ENCODE measurements around the gene SHLD1.

DNA sequence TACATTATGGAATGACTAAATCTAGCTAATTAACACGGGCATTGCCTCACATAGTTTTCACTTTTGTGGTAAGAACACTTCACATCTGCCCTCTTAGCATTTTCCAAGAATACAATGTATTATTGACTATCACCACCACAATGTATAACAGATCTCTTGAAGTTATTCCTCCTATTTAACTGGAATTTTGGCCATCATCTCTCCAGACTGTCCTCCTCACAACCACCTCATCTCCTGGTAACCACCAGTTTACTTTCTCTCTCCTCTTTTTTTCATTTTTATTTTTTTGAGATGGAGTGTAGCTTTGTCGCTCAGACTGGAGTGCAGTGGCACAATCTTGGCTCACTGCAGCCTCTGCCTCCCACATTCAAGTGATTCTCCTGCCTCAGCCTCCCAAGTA lies 8.2 kb upstream of the SHLD1 start:
- TF ChIP-seq, protein P1, sequence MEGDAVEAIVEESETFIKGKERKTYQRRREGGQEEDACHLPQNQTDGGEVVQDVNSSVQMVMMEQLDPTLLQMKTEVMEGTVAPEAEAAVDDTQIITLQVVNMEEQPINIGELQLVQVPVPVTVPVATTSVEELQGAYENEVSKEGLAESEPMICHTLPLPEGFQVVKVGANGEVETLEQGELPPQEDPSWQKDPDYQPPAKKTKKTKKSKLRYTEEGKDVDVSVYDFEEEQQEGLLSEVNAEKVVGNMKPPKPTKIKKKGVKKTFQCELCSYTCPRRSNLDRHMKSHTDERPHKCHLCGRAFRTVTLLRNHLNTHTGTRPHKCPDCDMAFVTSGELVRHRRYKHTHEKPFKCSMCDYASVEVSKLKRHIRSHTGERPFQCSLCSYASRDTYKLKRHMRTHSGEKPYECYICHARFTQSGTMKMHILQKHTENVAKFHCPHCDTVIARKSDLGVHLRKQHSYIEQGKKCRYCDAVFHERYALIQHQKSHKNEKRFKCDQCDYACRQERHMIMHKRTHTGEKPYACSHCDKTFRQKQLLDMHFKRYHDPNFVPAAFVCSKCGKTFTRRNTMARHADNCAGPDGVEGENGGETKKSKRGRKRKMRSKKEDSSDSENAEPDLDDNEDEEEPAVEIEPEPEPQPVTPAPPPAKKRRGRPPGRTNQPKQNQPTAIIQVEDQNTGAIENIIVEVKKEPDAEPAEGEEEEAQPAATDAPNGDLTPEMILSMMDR (IDR thresholded peaks at IDR 0.05; ENCODE audit: extremely low read depth in 1 of 2, insufficient read depth in 1 of 2, low read depth in 1 of 2, low read length in 2 of 2), result no peak
- no peak for TF ChIP-seq POLR2AphosphoS5 (IDR thresholded peaks at IDR 0.05; ENCODE audit: insufficient read depth, low read depth, low read length)
- TF ChIP-seq, protein P2, sequence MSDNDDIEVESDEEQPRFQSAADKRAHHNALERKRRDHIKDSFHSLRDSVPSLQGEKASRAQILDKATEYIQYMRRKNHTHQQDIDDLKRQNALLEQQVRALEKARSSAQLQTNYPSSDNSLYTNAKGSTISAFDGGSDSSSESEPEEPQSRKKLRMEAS (IDR thresholded peaks at IDR 0.05; ENCODE audit: insufficient read depth, insufficient read length), result no peak
- TF ChIP-seq EZH2 (IDR thresholded peaks at IDR 0.05; ENCODE audit: borderline replicate concordance, low read depth, low read length, severe bottlenecking), result no peak
- no peak for TF ChIP-seq MYC (IDR thresholded peaks at IDR 0.05; ENCODE audit: low read depth, low read length)
- no peak for TF ChIP-seq JUN (IDR thresholded peaks at IDR 0.05; ENCODE audit: borderline replicate concordance, insufficient read depth, insufficient read length, low read depth)
- TF ChIP-seq POLR2A (IDR thresholded peaks at IDR 0.05; ENCODE audit: low read depth, low read length), result no peak
- no peak for TF ChIP-seq GATA2 (IDR thresholded peaks at IDR 0.05; ENCODE audit: insufficient read depth, insufficient read length, low read depth, low read length)
